Panc1 (cell line): Measurements from ENCODE around the gene HYAL3.

Experiments
- POLR2AphosphoS5 ChIP-seq: IDR thresholded peaks from 2 replicates; pipeline ENCODE4 v1.6.1; 2012; ENCODE audit warnings: mild to moderate bottlenecking, low read depth, low read length, moderate library complexity
- SIN3A ChIP-seq: IDR thresholded peaks from 2 replicates; pipeline ENCODE4 v1.6.1; 2012; ENCODE audit warnings: low read depth, mild to moderate bottlenecking, low read length, moderate library complexity, borderline replicate concordance; ENCODE audit not compliant: insufficient read depth
- TCF7L2 ChIP-seq: IDR thresholded peaks from 2 replicates; pipeline ENCODE4 v1.6.1; 2011; ENCODE audit warnings: mild to moderate bottlenecking, low read depth, low read length, inconsistent platforms
- TF ChIP-seq, protein P1 (sequence below): fragments of 450-650 bp; IDR thresholded peaks from 2 replicates; pipeline ENCODE4 v1.5.1; 2017; ENCODE audit warnings: mild to moderate bottlenecking
- TF ChIP-seq, protein P2 (sequence below), 2 experiments: IDR thresholded peaks; 2 replicates each; pipeline ENCODE4 v1.6.1; 2011 to 2012; ENCODE audit warnings: low read depth in 2 of 2, control low read depth in 1 of 2, low read length in 1 of 2, mild to moderate bottlenecking in 1 of 2, moderate library complexity in 1 of 2; ENCODE audit not compliant: insufficient read depth in 1 of 2

- TF ChIP-seq, protein P1, sequence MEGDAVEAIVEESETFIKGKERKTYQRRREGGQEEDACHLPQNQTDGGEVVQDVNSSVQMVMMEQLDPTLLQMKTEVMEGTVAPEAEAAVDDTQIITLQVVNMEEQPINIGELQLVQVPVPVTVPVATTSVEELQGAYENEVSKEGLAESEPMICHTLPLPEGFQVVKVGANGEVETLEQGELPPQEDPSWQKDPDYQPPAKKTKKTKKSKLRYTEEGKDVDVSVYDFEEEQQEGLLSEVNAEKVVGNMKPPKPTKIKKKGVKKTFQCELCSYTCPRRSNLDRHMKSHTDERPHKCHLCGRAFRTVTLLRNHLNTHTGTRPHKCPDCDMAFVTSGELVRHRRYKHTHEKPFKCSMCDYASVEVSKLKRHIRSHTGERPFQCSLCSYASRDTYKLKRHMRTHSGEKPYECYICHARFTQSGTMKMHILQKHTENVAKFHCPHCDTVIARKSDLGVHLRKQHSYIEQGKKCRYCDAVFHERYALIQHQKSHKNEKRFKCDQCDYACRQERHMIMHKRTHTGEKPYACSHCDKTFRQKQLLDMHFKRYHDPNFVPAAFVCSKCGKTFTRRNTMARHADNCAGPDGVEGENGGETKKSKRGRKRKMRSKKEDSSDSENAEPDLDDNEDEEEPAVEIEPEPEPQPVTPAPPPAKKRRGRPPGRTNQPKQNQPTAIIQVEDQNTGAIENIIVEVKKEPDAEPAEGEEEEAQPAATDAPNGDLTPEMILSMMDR: no peak
- TF ChIP-seq SIN3A (no peak), POLR2AphosphoS5 (no peak), TCF7L2 (no peak)
- TF ChIP-seq, protein P2, sequence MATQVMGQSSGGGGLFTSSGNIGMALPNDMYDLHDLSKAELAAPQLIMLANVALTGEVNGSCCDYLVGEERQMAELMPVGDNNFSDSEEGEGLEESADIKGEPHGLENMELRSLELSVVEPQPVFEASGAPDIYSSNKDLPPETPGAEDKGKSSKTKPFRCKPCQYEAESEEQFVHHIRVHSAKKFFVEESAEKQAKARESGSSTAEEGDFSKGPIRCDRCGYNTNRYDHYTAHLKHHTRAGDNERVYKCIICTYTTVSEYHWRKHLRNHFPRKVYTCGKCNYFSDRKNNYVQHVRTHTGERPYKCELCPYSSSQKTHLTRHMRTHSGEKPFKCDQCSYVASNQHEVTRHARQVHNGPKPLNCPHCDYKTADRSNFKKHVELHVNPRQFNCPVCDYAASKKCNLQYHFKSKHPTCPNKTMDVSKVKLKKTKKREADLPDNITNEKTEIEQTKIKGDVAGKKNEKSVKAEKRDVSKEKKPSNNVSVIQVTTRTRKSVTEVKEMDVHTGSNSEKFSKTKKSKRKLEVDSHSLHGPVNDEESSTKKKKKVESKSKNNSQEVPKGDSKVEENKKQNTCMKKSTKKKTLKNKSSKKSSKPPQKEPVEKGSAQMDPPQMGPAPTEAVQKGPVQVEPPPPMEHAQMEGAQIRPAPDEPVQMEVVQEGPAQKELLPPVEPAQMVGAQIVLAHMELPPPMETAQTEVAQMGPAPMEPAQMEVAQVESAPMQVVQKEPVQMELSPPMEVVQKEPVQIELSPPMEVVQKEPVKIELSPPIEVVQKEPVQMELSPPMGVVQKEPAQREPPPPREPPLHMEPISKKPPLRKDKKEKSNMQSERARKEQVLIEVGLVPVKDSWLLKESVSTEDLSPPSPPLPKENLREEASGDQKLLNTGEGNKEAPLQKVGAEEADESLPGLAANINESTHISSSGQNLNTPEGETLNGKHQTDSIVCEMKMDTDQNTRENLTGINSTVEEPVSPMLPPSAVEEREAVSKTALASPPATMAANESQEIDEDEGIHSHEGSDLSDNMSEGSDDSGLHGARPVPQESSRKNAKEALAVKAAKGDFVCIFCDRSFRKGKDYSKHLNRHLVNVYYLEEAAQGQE (IDR thresholded peaks at IDR 0.05; ENCODE audit: insufficient read depth in 1 of 2, low read depth in 2 of 2, low read length in 1 of 2): no peak
These were observed 35.5 kb downstream of the HYAL3 start for GRCh38 chr3:50263478-50264382.
